BLaER1 treated with 17β-estradiol and CSF1 and Interleukin-3, amounts not matched to agents 10 nM and 100 nM (cell line): Measurements from ENCODE around the gene KCTD8.

Source experiments
- H3K27ac ChIP-seq, 11 experiments: shearing (Covaris generic); formaldehyde crosslinking; 2 replicates each; pipeline ENCODE4 v1.8.1; 2022
- H3K27me3 ChIP-seq, 11 experiments: shearing (Covaris generic); formaldehyde crosslinking; 2 replicates each; pipeline ENCODE4 v1.8.1; 2022
- H3K36me3 ChIP-seq, 11 experiments: shearing (Covaris generic); formaldehyde crosslinking; 2 replicates each; pipeline ENCODE4 v1.8.1; 2022
- H3K4me1 ChIP-seq, 10 experiments: shearing (Covaris generic); formaldehyde crosslinking; 2 replicates each; pipeline ENCODE4 v1.8.1; 2022
- H3K4me2 ChIP-seq, 11 experiments: shearing (Covaris generic); formaldehyde crosslinking; 2 replicates each; pipeline ENCODE4 v1.8.1; 2022
- H3K4me3 ChIP-seq, 10 experiments: shearing (Covaris generic); formaldehyde crosslinking; 2 replicates each; pipeline ENCODE4 v1.8.1; 2022
- H3K9ac ChIP-seq, 11 experiments: shearing (Covaris generic); formaldehyde crosslinking; 2 replicates each; pipeline ENCODE4 v1.8.1; 2022
- H3K9me3 ChIP-seq, 11 experiments: shearing (Covaris generic); formaldehyde crosslinking; replicated peaks in 1 of 11; 2 replicates each; pipeline ENCODE4 v1.8.1; 2022
- H4K20me1 ChIP-seq, 11 experiments: shearing (Covaris generic); formaldehyde crosslinking; 2 replicates each; pipeline ENCODE4 v1.8.1; 2022
- Cebpa-rat ChIP-seq, 11 experiments: shearing (Covaris generic); IDR thresholded peaks; 2 replicates each; pipeline ENCODE4 v1.8.1; 2022

KCTD8 gene

GRCh38 chr4:44256414-44256813, 192.2 kb downstream of the KCTD8 start:
- Histone ChIP-seq H3K27ac (no peak overlapping the region), H3K9me3 (no peaks in the 10 kb centered on the region), H3K36me3 (no peaks in the 10 kb centered on the region), H3K4me2 (no peak overlapping the region), H3K4me3 (no peak overlapping the region), H3K27me3 (no peaks in the 10 kb centered on the region), H3K9ac (no peak overlapping the region), H3K4me1 (no peaks in the 10 kb centered on the region), H4K20me1 (no peaks in the 10 kb centered on the region)
- TF ChIP-seq Cebpa-rat (IDR thresholded peaks at IDR 0.05) = no peak

- Histone ChIP-seq H3K9me3 (no peaks in the 10 kb centered on the region), H3K27ac (no peak overlapping the region), H3K4me2 (no peak overlapping the region), H3K4me1 (no peaks in the 10 kb centered on the region), H3K4me3 (no peak overlapping the region), H3K36me3 (no peaks in the 10 kb centered on the region), H3K27me3 (no peaks in the 10 kb centered on the region), H4K20me1 (no peaks in the 10 kb centered on the region), H3K9ac (no peak overlapping the region)
- no peak for TF ChIP-seq Cebpa-rat (IDR thresholded peaks at IDR 0.05)
These were observed 211.0 kb downstream of the KCTD8 start for GRCh38 chr4:44237643-44238042.

- Histone ChIP-seq H3K4me3 (no peak overlapping the region), H3K36me3 (no peaks in the 10 kb centered on the region), H3K27ac (no peak overlapping the region), H3K27me3 (no peaks in the 10 kb centered on the region), H4K20me1 (no peaks in the 10 kb centered on the region), H3K9ac (no peak overlapping the region), H3K4me2 (no peak overlapping the region), H3K4me1 (no peaks in the 10 kb centered on the region), H3K9me3 (no peaks in the 10 kb centered on the region)
- no peak for TF ChIP-seq Cebpa-rat (IDR thresholded peaks at IDR 0.05)
These were observed 212.7 kb downstream of the KCTD8 start for GRCh38 chr4:44235897-44236296.

DNA sequence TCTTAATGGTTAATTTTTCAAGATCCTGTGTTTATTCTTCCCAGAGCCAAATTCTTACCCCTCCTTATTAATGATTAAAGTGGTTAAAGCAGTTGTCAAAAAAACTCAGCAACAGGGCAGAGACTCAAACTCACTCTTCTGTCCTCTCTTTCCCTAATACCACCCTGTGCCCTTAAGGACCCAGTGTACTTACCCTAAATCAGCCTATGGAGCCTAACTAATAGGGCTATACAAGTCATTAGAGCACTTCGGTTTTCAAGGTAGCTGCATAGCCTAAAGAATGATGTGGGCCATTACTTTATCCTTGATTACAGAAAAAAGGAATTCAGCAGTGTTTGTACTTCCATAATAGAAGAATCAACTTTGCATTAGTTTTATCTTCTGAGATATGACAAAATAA, 216.3 kb downstream of the KCTD8 start:
- Histone ChIP-seq H3K9ac (no peak overlapping the region), H3K4me2 (no peak overlapping the region), H3K4me3 (no peak overlapping the region), H3K36me3 (no peaks in the 10 kb centered on the region), H4K20me1 (no peaks in the 10 kb centered on the region), H3K4me1 (no peaks in the 10 kb centered on the region), H3K27ac (no peak overlapping the region), H3K9me3 (no peaks in the 10 kb centered on the region), H3K27me3 (no peaks in the 10 kb centered on the region)
- no peak for TF ChIP-seq Cebpa-rat (IDR thresholded peaks at IDR 0.05)

- no peaks in the 10 kb centered on the region for H3K4me1 ChIP-seq
- no peak overlapping the region for H3K27ac ChIP-seq
- no peak overlapping the region for H3K4me3 ChIP-seq
- H3K4me2 ChIP-seq = no peak overlapping the region
- no peaks in the 10 kb centered on the region for H3K27me3 ChIP-seq
- no peak for TF ChIP-seq Cebpa-rat (IDR thresholded peaks at IDR 0.05)
- H3K9me3 ChIP-seq = no peaks in the 10 kb centered on the region
- no peaks in the 10 kb centered on the region for H3K36me3 ChIP-seq
- H4K20me1 ChIP-seq = no peaks in the 10 kb centered on the region
- H3K9ac ChIP-seq = no peak overlapping the region
These were observed 217.6 kb downstream of the KCTD8 start for GRCh38 chr4:44231006-44231405.

GRCh38 chr4:44228326-44228725, 220.3 kb downstream of the KCTD8 start:
- Histone ChIP-seq H3K4me1 (no peaks in the 10 kb centered on the region), H3K27me3 (no peaks in the 10 kb centered on the region), H3K4me2 (no peak overlapping the region), H3K4me3 (no peak overlapping the region), H3K36me3 (no peaks in the 10 kb centered on the region), H3K27ac (no peak overlapping the region), H3K9ac (no peak overlapping the region), H3K9me3 (no peaks in the 10 kb centered on the region), H4K20me1 (no peaks in the 10 kb centered on the region)
- no peak for TF ChIP-seq Cebpa-rat (IDR thresholded peaks at IDR 0.05)

DNA sequence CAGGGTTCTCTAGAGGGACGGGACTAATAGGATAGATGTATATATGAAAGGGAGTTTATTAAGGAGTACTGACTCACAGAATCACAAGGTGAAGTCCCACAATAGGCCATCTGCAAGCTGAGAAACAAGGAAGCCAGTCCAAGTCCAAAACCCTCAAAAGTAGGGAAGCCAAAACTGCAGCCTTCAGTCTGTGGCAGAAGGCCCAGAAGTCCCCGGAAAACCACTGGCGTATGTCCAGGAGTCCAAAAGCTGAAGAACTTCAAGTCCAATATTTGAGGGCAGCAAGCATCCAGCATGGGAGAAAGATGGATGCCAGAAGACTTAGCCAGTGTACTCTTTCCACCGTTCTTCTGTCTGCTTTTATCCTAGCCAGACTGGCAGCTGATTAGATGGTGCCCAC, 227.2 kb downstream of the KCTD8 start:
- Histone ChIP-seq H3K27me3 (no peaks in the 10 kb centered on the region), H3K36me3 (no peaks in the 10 kb centered on the region), H3K9me3 (no peaks in the 10 kb centered on the region), H4K20me1 (no peaks in the 10 kb centered on the region), H3K4me3 (no peak overlapping the region), H3K27ac (no peak overlapping the region), H3K4me1 (no peaks in the 10 kb centered on the region), H3K4me2 (no peak overlapping the region), H3K9ac (no peak overlapping the region)
- no peak for TF ChIP-seq Cebpa-rat (IDR thresholded peaks at IDR 0.05)

- H3K4me2 ChIP-seq = no peak overlapping the region
- H4K20me1 ChIP-seq = no peaks in the 10 kb centered on the region
- no peak for TF ChIP-seq Cebpa-rat (IDR thresholded peaks at IDR 0.05)
- H3K9ac ChIP-seq = no peak overlapping the region
- no peak overlapping the region for H3K27ac ChIP-seq
- no peaks in the 10 kb centered on the region for H3K4me1 ChIP-seq
- no peaks in the 10 kb centered on the region for H3K27me3 ChIP-seq
- no peaks in the 10 kb centered on the region for H3K36me3 ChIP-seq
- no peak overlapping the region for H3K4me3 ChIP-seq
- H3K9me3 ChIP-seq = no peaks in the 10 kb centered on the region
These were observed 237.9 kb downstream of the KCTD8 start for GRCh38 chr4:44210750-44211149.

DNA sequence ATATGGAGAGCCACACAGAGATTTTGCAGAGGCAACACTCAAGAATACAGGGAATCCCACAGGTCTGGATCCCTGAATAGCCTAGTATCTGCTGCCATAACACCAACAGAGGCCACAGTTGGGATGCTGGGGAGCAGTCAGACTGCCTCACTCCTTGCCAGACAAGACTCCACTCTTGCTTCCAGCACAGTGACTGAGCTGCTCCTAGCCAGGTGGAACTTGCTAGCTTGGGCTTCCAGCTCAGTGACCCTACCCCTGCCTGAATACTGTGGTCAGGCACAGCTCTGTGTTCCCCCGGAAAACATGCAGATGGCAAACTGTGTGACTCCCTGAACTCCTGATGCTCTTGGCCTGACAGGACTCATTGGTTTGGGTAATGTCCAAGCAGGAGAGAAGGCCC, 251.8 kb downstream of the KCTD8 start:
- no peak for TF ChIP-seq Cebpa-rat (IDR thresholded peaks at IDR 0.05)
- Histone ChIP-seq H3K9me3 (no peaks in the 10 kb centered on the region), H3K4me2 (no peak overlapping the region), H4K20me1 (no peaks in the 10 kb centered on the region), H3K36me3 (no peaks in the 10 kb centered on the region), H3K9ac (no peak overlapping the region), H3K4me3 (no peak overlapping the region), H3K4me1 (no peaks in the 10 kb centered on the region), H3K27ac (no peak overlapping the region), H3K27me3 (no peaks in the 10 kb centered on the region)

GRCh38 chr4:44194365-44194764, 254.2 kb downstream of the KCTD8 start:
- Histone ChIP-seq H3K4me3 (no peak overlapping the region), H3K27ac (no peak overlapping the region), H3K4me2 (no peak overlapping the region), H3K27me3 (no peaks in the 10 kb centered on the region), H4K20me1 (no peaks in the 10 kb centered on the region), H3K9me3 (no peaks in the 10 kb centered on the region), H3K36me3 (no peaks in the 10 kb centered on the region), H3K9ac (no peak overlapping the region), H3K4me1 (no peaks in the 10 kb centered on the region)
- no peak for TF ChIP-seq Cebpa-rat (IDR thresholded peaks at IDR 0.05)

GRCh38 chr4:44186850-44187246, 261.8 kb downstream of the KCTD8 start:
- Histone ChIP-seq H3K36me3 (no peaks in the 10 kb centered on the region), H3K27ac (no peak overlapping the region), H3K4me1 (no peaks in the 10 kb centered on the region), H3K27me3 (no peaks in the 10 kb centered on the region), H3K9ac (no peak overlapping the region), H3K4me3 (no peak overlapping the region), H3K4me2 (no peak overlapping the region), H4K20me1 (no peaks in the 10 kb centered on the region), H3K9me3 (peaks cover 0 to 3% (median 0%) of the 10 kb centered on the region in 11 experiments; a peak in 4 of 22 replicates)
- TF ChIP-seq Cebpa-rat (IDR thresholded peaks at IDR 0.05) = no peak
